ENCODE results near the gene PUS10.
"Not testable (repeated sequence)": the region's sequence is repeated elsewhere in the genome, so short reads cannot be mapped to it uniquely, and the experiment has no call there.

The PUS10 gene

DNA sequence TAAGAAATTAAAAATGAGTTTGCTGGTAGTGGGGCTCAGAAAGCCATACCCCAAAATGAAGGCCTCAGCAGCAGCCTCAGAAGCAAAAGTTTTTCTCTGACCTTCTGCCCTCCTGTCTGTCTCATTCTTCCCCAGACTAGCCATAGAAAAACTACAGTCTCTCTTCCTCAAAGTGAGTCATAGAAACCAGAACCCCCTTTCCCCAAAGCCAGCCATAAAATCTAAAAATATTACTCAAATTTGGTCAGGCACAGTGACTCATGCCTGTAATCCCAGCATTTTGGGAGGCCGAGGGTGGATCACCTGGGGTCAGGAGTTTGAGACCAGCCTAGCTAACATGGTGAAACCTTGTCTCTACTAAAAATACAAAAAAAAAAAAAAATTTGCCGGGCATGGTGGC, 5.8 kb downstream of the PUS10 start:
- DNase-seq, result not testable (repeated sequence)

DNA sequence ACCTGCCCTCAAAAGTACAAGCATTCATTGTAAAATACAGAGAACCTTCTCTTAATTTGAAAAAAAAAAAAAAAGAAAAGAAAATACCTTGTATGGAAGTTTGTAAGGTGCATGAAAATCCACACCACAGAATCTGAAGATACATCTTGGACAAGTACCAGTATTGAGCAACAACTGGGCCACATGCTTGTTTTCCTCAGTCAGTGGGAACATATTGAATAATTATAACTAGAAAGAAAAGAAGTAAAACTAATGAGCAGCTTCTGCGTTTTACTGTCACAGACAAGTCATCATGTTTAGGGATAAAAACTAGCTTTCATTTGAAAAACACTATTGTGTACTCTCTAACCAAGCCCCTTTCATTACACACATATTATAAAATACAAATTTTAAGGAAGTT, 6.4 kb downstream of the PUS10 start:
- no peak for DNase-seq

DNA sequence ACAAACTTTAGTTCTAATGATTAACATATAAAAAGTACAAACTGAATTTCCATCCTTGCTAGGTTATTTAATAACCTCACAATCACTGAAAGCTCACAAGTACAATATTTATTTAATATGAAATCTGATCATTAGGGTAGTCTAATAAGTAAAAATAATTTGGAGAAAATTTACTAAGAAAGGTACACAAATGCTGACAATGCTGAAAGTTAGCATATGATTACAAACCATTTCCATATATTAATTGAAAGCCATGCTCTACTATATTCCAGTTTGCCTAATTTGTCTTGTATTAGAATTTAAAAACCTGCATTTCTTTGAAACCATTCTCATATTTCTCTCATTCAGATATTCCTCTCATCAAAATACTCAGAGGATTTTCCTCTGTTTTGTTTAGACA, 8.7 kb downstream of the PUS10 start:
- DNase-seq, result no peak

DNA sequence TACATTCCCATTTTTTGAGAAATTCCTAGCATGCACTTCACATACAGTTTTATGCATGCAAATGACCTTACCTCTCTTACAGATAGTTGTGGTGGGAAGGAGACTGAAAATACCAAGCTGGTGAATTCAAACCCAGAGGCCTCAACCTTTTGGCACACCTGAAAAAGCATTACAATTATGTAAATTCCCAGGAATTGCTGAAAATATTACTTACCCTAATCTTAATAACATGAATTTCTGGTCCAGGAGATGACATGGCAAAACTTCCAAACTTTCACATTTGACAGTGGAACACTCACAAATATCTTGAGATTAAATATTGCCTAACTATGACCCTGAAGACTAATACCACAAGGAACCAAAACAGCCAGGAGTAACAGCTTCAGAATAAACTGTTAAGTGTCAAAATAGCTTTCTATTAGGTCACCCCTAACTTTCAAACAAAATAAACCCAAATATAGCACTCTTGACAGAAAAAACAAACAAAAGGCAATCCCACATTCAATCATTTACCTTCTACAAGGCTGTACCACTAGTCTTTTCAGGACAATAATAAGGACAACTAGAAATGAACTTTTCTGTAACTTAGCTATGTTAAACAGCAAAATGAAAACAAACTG, 11.5 kb downstream of the PUS10 start:
- DNase-seq, result no peak

DNA sequence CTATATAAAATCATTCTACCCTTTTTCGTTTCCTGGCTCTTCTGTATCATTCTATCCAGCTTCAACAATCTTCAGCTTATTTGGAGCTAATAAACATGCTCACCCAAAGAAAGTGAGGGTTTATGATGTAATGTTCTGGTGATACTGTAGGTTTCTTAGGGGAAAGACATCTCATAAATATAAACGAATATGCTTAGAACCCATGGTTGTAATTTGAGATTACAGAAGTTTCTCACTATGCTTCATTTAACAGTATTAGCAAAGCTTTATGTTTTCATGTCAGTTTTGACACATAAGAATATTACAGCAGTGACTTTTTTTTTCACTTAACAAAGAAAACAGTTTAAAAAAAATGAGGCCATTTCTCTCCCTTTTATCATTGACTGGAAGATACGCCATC, 12.3 kb downstream of the PUS10 start:
- DNase-seq, result no peak

- no peak for DNase-seq
Measured at GRCh38 chr2:60998628-60999545, 19.2 kb downstream of the PUS10 start.

- no peak for DNase-seq
Measured at GRCh38 chr2:60994131-60994530, 23.9 kb downstream of the PUS10 start.

DNA sequence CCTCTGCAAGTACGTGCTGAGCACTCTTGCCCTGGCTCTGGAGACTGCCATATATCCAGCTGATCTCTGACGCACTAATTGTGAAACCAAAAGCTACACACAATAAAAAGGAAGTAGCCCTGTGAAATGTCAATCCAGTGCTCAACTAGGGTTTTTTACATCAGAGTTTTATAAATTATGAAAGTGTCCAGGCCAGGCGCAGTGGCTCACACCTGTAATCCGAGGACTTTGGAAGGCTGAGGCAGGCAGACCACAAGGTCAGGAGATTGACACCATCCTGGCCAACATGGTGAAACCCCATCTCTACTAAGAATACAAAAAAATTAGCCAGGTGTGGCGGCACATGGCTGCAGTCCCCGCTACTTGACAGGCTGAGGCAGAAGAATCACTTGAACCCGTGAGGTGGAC, 25.1 kb downstream of the PUS10 start:
- DNase-seq, result no peak

DNA sequence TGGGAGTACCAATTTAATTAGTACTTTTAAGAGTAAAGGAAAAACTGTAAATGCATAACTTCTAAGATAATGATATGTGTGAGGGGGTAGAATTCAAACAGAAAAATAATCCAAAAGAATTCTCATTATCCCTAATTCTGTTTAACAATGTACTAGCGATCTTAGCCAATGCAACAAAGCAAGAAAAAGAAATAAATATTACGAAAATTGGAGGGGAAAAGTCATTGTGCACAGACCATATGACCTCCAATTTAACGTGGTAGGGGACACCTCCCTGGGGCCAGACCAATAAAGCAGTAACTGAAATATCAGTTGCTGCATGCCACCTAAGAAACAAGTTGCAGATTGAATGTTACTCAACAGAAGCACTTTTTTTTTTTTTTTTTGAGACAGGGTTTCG, 26.4 kb downstream of the PUS10 start:
- DNase-seq, result no peak

DNA sequence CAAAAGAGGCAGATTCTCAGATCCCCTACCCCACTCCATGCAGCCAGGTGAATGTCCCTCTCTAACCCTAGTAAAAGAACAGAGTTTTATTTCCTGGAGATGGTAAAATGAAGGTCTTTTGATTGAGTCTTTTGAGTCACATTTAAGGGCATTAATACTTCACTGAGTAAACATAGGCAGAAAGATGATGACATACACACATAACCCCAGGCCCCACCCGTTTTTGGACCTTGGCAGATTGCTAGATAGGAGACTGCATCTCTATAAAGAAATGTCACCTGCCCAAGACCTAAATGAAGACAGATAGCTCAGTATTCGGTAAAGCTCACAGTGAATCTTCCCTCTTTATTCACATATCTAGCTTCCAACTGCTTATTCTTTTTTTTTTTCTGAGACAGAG, 28.8 kb downstream of the PUS10 start:
- DNase-seq, result no peak

- DNase-seq, result not testable (repeated sequence)
Measured at GRCh38 chr2:60987656-60988055, 30.4 kb downstream of the PUS10 start.

DNA sequence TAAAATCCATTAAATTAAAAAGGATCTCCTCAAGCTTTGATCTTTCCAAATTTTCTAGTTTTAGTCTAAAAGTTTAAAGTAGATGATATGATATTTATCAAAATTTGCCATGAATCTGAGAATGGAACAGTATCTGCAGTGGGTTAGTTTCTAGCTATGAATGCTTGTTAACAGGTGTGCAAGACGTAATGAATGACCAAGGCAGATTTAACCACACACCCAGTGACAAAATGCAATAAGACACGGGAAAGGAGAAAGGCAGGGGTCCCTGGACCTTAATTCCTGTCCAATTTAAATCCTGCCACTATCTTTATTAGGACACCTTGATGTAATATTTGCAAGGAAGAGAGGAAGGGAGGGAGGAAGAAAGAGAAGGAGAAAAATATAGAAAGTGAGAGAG, 31.0 kb downstream of the PUS10 start:
- DNase-seq, result no peak

- no peak for DNase-seq
Measured at GRCh38 chr2:60984720-60985119, 33.3 kb downstream of the PUS10 start.

DNA sequence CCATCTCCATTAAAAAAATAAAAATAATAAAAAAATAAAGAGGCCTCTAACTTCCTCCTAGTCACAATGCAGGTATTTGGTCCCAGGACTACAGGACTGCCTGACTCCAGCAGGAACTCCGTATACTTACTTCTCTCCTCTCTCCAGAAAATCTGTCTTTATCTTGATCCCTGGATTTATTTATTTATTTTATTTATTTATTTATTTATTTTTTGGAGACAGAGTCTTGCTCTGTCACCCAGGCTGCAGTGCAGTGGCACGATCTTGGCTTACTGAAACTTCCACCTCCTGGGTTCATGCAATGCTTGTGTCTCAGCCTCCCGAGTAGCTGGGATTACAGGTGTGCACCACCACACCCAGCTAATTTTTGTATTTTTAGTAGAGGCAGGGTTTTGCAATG, 36.0 kb downstream of the PUS10 start:
- DNase-seq, result not testable (repeated sequence)

GRCh38 chr2:60980071-60980815, 37.8 kb downstream of the PUS10 start:
- no peak for DNase-seq

GRCh38 chr2:60979231-60979630, 38.8 kb downstream of the PUS10 start:
- DNase-seq, result no peak

DNA sequence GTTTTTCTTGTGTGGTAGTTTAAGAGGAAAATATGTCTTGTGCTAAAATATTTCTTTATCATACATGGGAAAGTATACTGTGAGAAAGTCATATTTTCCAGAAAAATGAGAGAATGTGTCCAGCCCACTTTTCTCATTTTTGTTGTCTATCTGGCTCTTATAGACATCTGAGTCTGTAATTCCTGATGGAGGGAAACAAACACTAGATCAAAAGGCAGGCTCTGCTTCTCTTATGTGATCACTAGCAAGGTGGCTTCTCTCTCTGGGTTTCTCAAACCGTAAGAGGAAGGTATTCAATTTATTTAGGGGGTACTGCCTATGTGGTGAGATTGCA, 40.5 kb downstream of the PUS10 start:
- no peak for DNase-seq

DNA sequence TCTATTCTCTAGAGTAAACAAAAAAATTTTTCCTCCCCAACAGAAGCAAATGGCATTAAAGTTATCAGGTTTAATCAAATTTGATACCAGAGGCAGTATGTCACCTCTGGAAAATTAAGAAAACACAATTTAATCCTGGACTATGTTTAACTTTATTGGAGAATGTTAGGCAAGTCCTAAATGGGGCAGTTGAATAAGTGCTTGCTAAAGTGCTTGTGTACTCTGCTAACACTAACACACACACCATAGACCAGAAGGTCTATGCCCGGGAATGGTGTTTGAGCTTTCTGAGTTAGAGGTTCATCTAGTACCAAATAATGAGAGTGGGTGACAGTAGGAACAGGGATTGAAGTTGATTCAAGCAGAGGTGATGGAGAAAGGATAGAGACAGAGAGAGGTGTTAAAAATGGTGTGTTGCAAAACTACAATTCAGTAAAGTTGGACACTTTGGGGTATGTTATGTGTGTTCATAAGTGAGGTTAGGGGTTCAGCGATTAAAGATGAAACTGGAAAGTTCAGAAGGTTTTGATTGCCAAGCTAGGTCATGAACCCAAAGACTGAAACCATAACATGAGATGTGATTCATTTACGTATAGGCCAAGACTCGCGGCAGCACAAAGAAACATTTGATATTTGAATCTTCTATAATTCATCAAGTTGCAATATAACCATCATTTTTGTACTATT, 41.0 kb downstream of the PUS10 start:
- DNase-seq, result no peak

DNA sequence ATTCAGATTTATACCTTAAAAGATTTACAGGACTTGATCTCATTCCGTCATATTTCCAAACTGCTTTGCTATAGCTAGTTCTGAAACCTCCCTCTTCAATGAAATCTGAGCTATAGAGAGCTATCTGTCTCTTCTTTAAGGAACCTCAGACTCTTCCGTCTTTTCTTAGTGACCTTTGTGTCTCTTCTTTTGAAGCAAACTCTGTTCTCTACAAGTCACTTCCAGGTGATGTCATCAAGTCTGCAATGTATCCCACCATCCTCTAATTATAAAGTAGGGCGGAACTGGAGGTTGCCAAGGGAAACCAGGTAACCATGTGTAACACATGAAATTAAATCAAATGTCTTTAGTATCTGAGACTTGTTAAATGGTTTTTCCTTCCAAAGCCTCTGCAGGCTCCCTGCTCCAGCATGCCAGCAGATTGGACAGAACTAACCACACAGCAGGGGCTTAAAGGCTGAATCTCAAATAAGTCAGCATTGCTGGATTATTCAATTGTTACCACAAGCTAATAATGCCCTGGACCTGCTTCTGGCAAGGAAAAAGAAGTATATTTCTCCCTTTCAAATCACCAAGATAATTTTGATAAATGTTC, 41.7 kb downstream of the PUS10 start:
- DNase-seq, result no peak

DNA sequence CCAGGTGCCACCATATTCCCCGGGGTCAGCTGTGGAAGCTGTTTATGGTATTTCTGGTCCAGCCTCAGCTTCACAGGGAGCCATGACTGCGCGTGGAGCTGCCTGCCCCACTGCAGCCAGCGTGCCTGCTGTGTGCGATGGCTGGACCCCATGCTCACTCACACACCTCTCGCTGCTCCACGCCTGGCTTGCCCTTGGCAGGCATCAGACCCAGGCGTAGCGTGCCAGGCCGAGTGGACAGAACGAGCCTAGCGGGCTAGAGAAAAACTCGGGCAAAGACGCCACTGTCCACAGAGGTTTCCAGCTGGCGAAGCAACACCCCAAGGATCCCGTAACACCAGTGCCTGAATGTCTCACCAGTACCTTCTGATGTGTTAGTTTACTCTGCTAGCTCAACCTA, 43.4 kb downstream of the PUS10 start:
- no peak for DNase-seq

GRCh38 chr2:60973705-60974104, 44.4 kb downstream of the PUS10 start:
- DNase-seq, result no peak

All from amygdala (tissue), 56 donors.